Neural progenitor cell (in vitro differentiated cells): ENCODE data around the gene OMA1.

Source experiments
- CTCF ChIP-seq: fragments of 200-600 bp; sonication (generic); IDR thresholded peaks from 2 replicates; pipeline ENCODE4 v1.5.1; 2017; ENCODE audit warnings: antibody characterized with exemption, mild to moderate bottlenecking
- EZH2 ChIP-seq: fragments of 200-600 bp; sonication (generic); IDR thresholded peaks from 2 replicates; pipeline ENCODE4 v1.6.1; 2017; ENCODE audit warnings: antibody characterized with exemption, mild to moderate bottlenecking, moderate library complexity
- EZH2phosphoT487 ChIP-seq: fragments of 200-600 bp; sonication (generic); IDR thresholded peaks from 2 replicates; pipeline ENCODE4 v1.6.1; 2017; ENCODE audit warnings: antibody characterized with exemption

GRCh38 chr1:58548371-58548770 is 1.8 kb upstream of the OMA1 start:
- no peak for TF ChIP-seq EZH2
- no peak for TF ChIP-seq CTCF
- no peak for TF ChIP-seq EZH2phosphoT487
